NCI-H2081 (cell line): ENCODE results near the gene TEKT5.

Source experiments
- DNase-seq, 2 experiments: peaks; one replicate each; lab custom pipeline; 2025; lab: John Stamatoyannopoulos, UW

The TEKT5 gene

GRCh38 chr16:10609402-10609774 is 85.3 kb downstream of the TEKT5 start:
- DNase-seq, result no peak

- DNase-seq, result no peak
These were observed 85.9 kb downstream of the TEKT5 start for GRCh38 chr16:10608687-10609401.

GRCh38 chr16:10607157-10607556 is 87.6 kb downstream of the TEKT5 start:
- no peak for DNase-seq

- no peak for DNase-seq
These were observed 88.1 kb downstream of the TEKT5 start for GRCh38 chr16:10606607-10607006.

GRCh38 chr16:10605636-10606035 is 89.1 kb downstream of the TEKT5 start:
- no peak for DNase-seq

- DNase-seq, result no peak
These were observed 93.0 kb downstream of the TEKT5 start for GRCh38 chr16:10601444-10602408.

- DNase-seq, result no peak
These were observed 93.8 kb downstream of the TEKT5 start for GRCh38 chr16:10600782-10601443.

- DNase-seq, result no peak
These were observed 95.1 kb downstream of the TEKT5 start for GRCh38 chr16:10599626-10600025.

GRCh38 chr16:10598157-10598556 is 96.6 kb downstream of the TEKT5 start:
- DNase-seq, result no peak

- DNase-seq, result no peak
These were observed 97.5 kb downstream of the TEKT5 start for GRCh38 chr16:10597187-10597601.

GRCh38 chr16:10594312-10594950 is 100.3 kb downstream of the TEKT5 start:
- no peak for DNase-seq

GRCh38 chr16:10592611-10593010 is 102.1 kb downstream of the TEKT5 start:
- no peak for DNase-seq

GRCh38 chr16:10590342-10590741 is 104.4 kb downstream of the TEKT5 start:
- no peak for DNase-seq

- no peak for DNase-seq
These were observed 105.6 kb downstream of the TEKT5 start for GRCh38 chr16:10589109-10589508.

- no peak for DNase-seq
These were observed 107.1 kb downstream of the TEKT5 start for GRCh38 chr16:10587622-10588021.

- DNase-seq, result no peak
These were observed 109.7 kb downstream of the TEKT5 start for GRCh38 chr16:10584981-10585438.

- DNase-seq, result no peak
These were observed 111.5 kb downstream of the TEKT5 start for GRCh38 chr16:10583269-10583668.

- no peak for DNase-seq
These were observed 113.2 kb downstream of the TEKT5 start for GRCh38 chr16:10581507-10581906.

- no peak for DNase-seq
These were observed 113.9 kb downstream of the TEKT5 start for GRCh38 chr16:10580883-10581247.

- no peak for DNase-seq
These were observed 114.5 kb downstream of the TEKT5 start, which contains the start of gene EMP2 for GRCh38 chr16:10579965-10580882. EMP2 (minus strand) TSS chr16:10580598; CDS start chr16:10547617, 32,981 bp downstream.

GRCh38 chr16:10579575-10579964 is 115.2 kb downstream of the TEKT5 start:
- DNase-seq, result no peak
